Gastroesophageal sphincter (tissue), 3 donors: Measurements from ENCODE around the gene SLC29A3.

ENCODE experiments used
- CTCF ChIP-seq, 4 experiments: fragments of 200-600 bp in 2 of 4; fragments of 450-650 bp in 2 of 4; sonication (generic) in 1 of 4; IDR thresholded peaks; one replicate each; pipeline ENCODE4 v1.5.1; 2017 to 2019; ENCODE audit warnings: antibody characterized with exemption in 4 of 4, mild to moderate bottlenecking in 2 of 4, moderate library complexity in 2 of 4
- POLR2AphosphoS5 ChIP-seq: sonication (generic); formaldehyde crosslinking; IDR thresholded peaks from one replicate; pipeline ENCODE4 v1.6.1; 2017; ENCODE audit warnings: antibody characterized with exemption

GRCh38 chr10:71368176-71368575 is 49.1 kb downstream of the SLC29A3 start:
- TF ChIP-seq CTCF (IDR thresholded peaks at IDR 0.05) = no peak
- no peak for TF ChIP-seq POLR2AphosphoS5
